Activated CD4-positive, alpha-beta T cell treated with anti-CD3 and anti-CD28 coated beads, Interleukin-2, amount 10 ng/mL, durations not matched to agents 24 days and 14 days (primary cell): Measurements from ENCODE around the gene HERPUD1. TPM values are rescaled to one million over a fixed set of nuclear protein-coding genes. Genes with fewer than 3 reads are reported as not detected.
"Not testable (repeated sequence)": the region's sequence is repeated elsewhere in the genome, so short reads cannot be mapped to it uniquely, and the experiment has no call there.

Source experiments
- DNase-seq: peaks from one replicate; pipeline ENCODE4 v3.0.0; 2022
- H3K27ac Mint-ChIP-seq: one replicate; pipeline ENCODE4 v1.8.0; 2022; ENCODE audit warnings: mild to moderate bottlenecking, mixed read lengths
- H3K27me3 Mint-ChIP-seq: one replicate; pipeline ENCODE4 v1.8.0; 2022; ENCODE audit warnings: mixed read lengths
- H3K36me3 Mint-ChIP-seq: one replicate; pipeline ENCODE4 v1.8.0; 2022; ENCODE audit warnings: low read depth, mild to moderate bottlenecking, mixed read lengths
- H3K4me1 Mint-ChIP-seq: one replicate; pipeline ENCODE4 v1.8.0; 2021; ENCODE audit warnings: mixed read lengths
- H3K4me3 Mint-ChIP-seq: one replicate; pipeline ENCODE4 v1.8.0; 2022; ENCODE audit warnings: mild to moderate bottlenecking, moderate library complexity, mixed read lengths
- H3K9me3 Mint-ChIP-seq: one replicate; pipeline ENCODE4 v1.8.0; 2021; ENCODE audit warnings: mixed read lengths
- intact Hi-C: fragments of 100-400 bp; cut with micrococcal nuclease; formaldehyde crosslinking; loops from one replicate; pipeline ENCODE4 v1.15.1; 2023
- total RNA-seq: library from RNA; stranded (reverse); gene quantifications from 2 replicates; pipeline ENCODE4 v1.2.3, GENCODE V29; 2022

HERPUD1 gene
- total RNA-seq, 1 donor from 2014 or later, result 155 TPM

GRCh38 chr16:56988948-56989945, 57.3 kb downstream of the HERPUD1 start, which contains the start of gene NLRC5:
TSS of gene NLRC5 (plus strand) at chr16:56989557. CDS start at chr16:57020713, 31,156 bp downstream.
- Mint-ChIP-seq H3K4me3 (peak within 1 kb of the TSS; percentile 97), H3K4me1 (peaks cover 74% of the 10 kb centered on the region), H3K27me3 (no peaks in the 10 kb centered on the region), H3K27ac (peak within 1 kb of the TSS; percentile 99), H3K36me3 (peaks cover 71% of the 10 kb centered on the region), H3K9me3 (no peaks in the 10 kb centered on the region)
- DNase-seq, result peak; percentile 98
- intact Hi-C loops, result loop anchor here (1.0 kb wide), 3 partner anchors 25 to 53 kb away; no protein-coding TSS in a partner anchor

GRCh38 chr16:56989988-56990387, 58.0 kb downstream of the HERPUD1 start:
- no peaks in the 10 kb centered on the region for H3K9me3 Mint-ChIP-seq
- peak overlapping the region; percentile 99 for H3K27ac Mint-ChIP-seq
- H3K27me3 Mint-ChIP-seq, result no peaks in the 10 kb centered on the region
- DNase-seq, result peak; percentile 70
- H3K4me3 Mint-ChIP-seq, result peak overlapping the region; percentile 97
- intact Hi-C loops, result loop anchor here (1.0 to 5.0 kb wide), 5 partner anchors 24 to 378 kb away; no protein-coding TSS in a partner anchor
- H3K36me3 Mint-ChIP-seq, result peaks cover 71% of the 10 kb centered on the region
- peaks cover 71% of the 10 kb centered on the region for H3K4me1 Mint-ChIP-seq

GRCh38 chr16:56990407-56991286, 58.7 kb downstream of the HERPUD1 start:
- intact Hi-C loops, result loop anchor here (1.0 to 5.0 kb wide), 3 partner anchors 10 to 378 kb away; no protein-coding TSS in a partner anchor
- DNase-seq, result peak; percentile 76
- no peaks in the 10 kb centered on the region for H3K27me3 Mint-ChIP-seq
- H3K36me3 Mint-ChIP-seq, result peaks cover 67% of the 10 kb centered on the region
- H3K9me3 Mint-ChIP-seq, result no peaks in the 10 kb centered on the region
- peaks cover 71% of the 10 kb centered on the region for H3K4me1 Mint-ChIP-seq
- H3K27ac Mint-ChIP-seq, result peak overlapping the region; percentile 99
- H3K4me3 Mint-ChIP-seq, result peak overlapping the region; percentile 97

GRCh38 chr16:56992431-56992830, 60.5 kb downstream of the HERPUD1 start:
- Mint-ChIP-seq H3K4me1 (peaks cover 69% of the 10 kb centered on the region), H3K36me3 (peaks cover 70% of the 10 kb centered on the region), H3K4me3 (peak overlapping the region; percentile 97), H3K27ac (peak overlapping the region; percentile 25)
- intact Hi-C loops, result loop anchor here (5.0 kb wide), 1 partner anchor 380 kb away; no protein-coding TSS in a partner anchor
- H3K9me3 Mint-ChIP-seq, DNase-seq, H3K27me3 Mint-ChIP-seq: not testable (repeated sequence)

- Mint-ChIP-seq H3K27me3 (no peaks in the 10 kb centered on the region), H3K9me3 (no peaks in the 10 kb centered on the region), H3K4me1 (peaks cover 67% of the 10 kb centered on the region), H3K36me3 (peaks cover 65% of the 10 kb centered on the region), H3K4me3 (peak overlapping the region; percentile 69), H3K27ac (peak overlapping the region; percentile 55)
- DNase-seq, result no peak
- intact Hi-C loops, result loop anchor here (5.0 kb wide), 1 partner anchor 381 kb away; no protein-coding TSS in a partner anchor
Measured at GRCh38 chr16:56993204-56993603, 61.3 kb downstream of the HERPUD1 start.

GRCh38 chr16:56994311-56994710, 62.4 kb downstream of the HERPUD1 start:
- Mint-ChIP-seq H3K4me1 (peaks cover 72% of the 10 kb centered on the region), H3K27ac (peak overlapping the region; percentile 81), H3K9me3 (no peaks in the 10 kb centered on the region), H3K4me3 (peak overlapping the region; percentile 69), H3K27me3 (no peaks in the 10 kb centered on the region), H3K36me3 (peaks cover 64% of the 10 kb centered on the region)
- DNase-seq, result no peak
- intact Hi-C loops, result loop anchor here (5.0 kb wide), 1 partner anchor 382 kb away; no protein-coding TSS in a partner anchor

Other genes starting within 250 kb of the HERPUD1 start
- gene MT1X, start 249.7 kb upstream of the HERPUD1 start, total RNA-seq, result 62.7 and 66.9 TPM in 2 replicates
- gene NUP93, start 202.0 kb upstream of the HERPUD1 start, total RNA-seq, result 162 and 168 TPM in 2 replicates
- not detected in 2 replicates for gene SLC12A3, start 66.9 kb upstream of the HERPUD1 start, total RNA-seq
- not detected in 2 replicates for gene CETP, start 29.8 kb downstream of the HERPUD1 start, total RNA-seq
- gene NLRC5, start 57.4 kb downstream of the HERPUD1 start, total RNA-seq, result 208 and 214 TPM in 2 replicates
- gene CPNE2, start 160.4 kb downstream of the HERPUD1 start, total RNA-seq, result 6.3 and 6.4 TPM in 2 replicates